Epithelial cell of proximal tubule (primary cell): ENCODE data around the gene RNF26. TPM values are rescaled to one million over a fixed set of nuclear protein-coding genes. Genes with fewer than 3 reads are reported as not detected.
"Not testable (repeated sequence)": the region's sequence is repeated elsewhere in the genome, so short reads cannot be mapped to it uniquely, and the experiment has no call there.

Experiments
- DNase-seq: peaks from one replicate; pipeline ENCODE4 v3.0.0-alpha.2; 2011; ENCODE audit warnings: low read depth
- H3K4me3 ChIP-seq: 2 replicates; pipeline ENCODE4 v1.5.1; 2011; ENCODE audit warnings: low read depth, mild to moderate bottlenecking, low read length
- CTCF ChIP-seq: conservative IDR thresholded peaks from 2 replicates; pipeline ENCODE4 v1.5.1; 2012; ENCODE audit warnings: low read depth, mild to moderate bottlenecking, low read length
- total RNA-seq: library from RNA; depleted of rRNA; stranded (reverse); fragments of >200 nt; gene quantifications from 2 replicates; pipeline ENCODE4 v1.2.3, GENCODE V29; 2015

Gene RNF26
- total RNA-seq, 1 donor from 2014 or later: 18.6 TPM

- peak overlapping the region; percentile 74 for H3K4me3 ChIP-seq
- TF ChIP-seq CTCF: no peak
- no peak for DNase-seq
Observed at GRCh38 chr11:119380160-119380826, 46.0 kb downstream of the RNF26 start.

DNA sequence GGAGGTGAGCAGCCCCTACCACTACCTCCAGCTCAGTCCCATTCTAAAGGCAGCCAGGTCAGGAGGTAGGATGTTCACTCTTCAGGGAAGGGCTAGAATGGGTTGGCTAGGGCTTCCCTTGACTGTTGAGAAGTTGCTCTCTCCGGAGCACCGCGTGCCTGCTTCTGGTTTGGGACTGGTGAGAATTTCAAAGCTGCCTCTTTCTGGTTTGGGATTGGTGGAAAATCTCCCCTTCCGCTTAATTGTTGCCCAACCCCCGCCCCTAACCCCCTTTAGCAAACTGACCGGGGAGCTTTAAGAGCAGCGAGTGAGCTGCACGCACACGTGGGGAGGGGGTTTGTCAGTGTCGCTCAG, 46.5 kb downstream of the RNF26 start:
- DNase-seq: no peak
- no peak for TF ChIP-seq CTCF
- peak overlapping the region; percentile 74 for H3K4me3 ChIP-seq

DNA sequence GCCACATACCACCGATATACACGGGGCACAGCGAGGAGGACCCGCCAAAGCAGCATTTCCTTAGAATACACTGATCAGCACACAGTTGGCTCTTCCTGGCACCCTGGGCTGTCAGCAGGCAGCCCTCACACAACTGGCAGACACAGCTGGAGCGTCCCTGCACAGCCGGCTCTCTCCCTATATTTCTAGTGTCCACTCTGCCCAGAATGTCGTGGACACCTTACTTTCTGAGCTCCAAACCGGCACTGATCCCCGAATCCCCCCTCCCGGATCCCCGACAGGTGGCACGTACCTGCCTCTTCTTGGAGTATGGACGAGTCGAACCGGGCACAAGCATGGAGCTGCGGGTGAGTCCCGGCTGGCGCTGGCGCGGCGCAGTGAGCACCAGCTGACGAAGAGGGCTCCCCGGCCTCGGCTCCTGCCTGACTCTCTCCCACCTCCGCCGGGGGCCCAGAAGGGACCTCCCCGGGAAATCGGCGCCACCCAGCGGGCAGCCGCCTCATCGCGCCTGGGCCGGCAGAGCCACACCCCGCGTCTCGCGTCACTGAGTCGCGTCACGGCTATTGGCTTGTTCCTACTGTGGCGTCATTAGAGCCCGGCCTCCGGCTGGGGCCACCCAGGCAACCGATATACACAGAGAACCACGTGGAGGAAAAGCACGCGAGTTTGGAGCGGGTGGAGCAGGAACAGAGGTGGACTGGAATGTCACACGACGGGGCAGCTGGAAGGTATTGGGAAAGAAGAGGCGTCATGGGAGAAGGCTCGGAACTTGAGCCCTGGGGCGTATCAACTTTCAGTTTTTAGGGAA, 47.1 kb downstream of the RNF26 start, which contains the start of gene USP2:
Gene USP2, minus strand, starts transcription at position 510 of the 808 bp plus-strand sequence. CDS start 8,210 bp downstream, outside the sequence.
- peak within 1 kb of the TSS; percentile 74 for H3K4me3 ChIP-seq
- peak; percentile 75 for TF ChIP-seq CTCF
- DNase-seq: peak; percentile 86

GRCh38 chr11:119382101-119382500, 47.8 kb downstream of the RNF26 start:
- no peak for TF ChIP-seq CTCF
- H3K4me3 ChIP-seq: peak overlapping the region; percentile 74
- no peak for DNase-seq

DNA sequence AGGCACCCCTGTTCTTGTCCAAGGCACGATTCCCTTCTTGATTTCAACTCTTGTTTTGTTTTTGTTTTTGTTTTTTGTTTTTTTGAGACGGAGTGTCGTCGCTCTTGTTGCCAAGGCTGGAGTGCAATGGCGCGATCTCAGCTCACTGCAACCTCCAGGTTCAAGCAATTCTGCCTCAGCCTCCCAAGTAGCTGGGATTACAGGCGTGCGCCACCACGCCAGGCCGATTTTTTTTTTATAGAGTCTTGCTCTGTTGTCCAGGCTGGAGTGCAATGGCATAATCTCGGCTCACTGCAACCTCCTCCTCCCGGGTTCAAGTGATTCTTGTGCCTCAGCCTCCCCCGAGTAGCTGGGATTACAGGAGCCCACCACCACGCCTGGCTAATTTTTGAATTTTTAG, 48.2 kb downstream of the RNF26 start:
- H3K4me3 ChIP-seq, DNase-seq: not testable (repeated sequence)

DNA sequence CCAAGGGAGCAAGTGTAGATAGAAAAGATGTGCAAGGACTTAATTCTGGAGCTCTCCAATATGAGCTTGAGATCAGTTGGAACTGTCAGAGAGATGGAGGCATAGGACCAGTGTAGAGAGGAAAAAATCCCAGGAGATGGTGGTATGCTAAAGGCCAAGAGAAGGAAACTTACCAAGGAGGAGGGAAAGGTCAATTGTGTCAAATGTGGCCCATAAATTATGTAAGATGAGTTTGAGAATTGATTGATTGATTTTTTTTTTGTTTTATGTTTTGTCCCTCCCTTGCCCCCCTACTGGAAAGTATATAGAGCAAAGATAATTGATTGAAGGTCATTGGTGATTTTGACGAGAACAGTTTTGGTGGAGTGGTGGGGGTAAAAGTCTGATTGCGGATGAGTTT, 50.0 kb downstream of the RNF26 start:
- TF ChIP-seq CTCF: no peak
- H3K4me3 ChIP-seq: no peak overlapping the region
- DNase-seq: no peak

Other genes with a start within 250 kb of the RNF26 start
- gene HMBS, start 249.6 kb upstream of the RNF26 start, total RNA-seq: 17.0 and 37.1 TPM in 2 replicates
- 24.8 and 32.3 TPM in 2 replicates for gene DPAGT1, start 232.7 kb upstream of the RNF26 start, total RNA-seq
- gene C2CD2L, start 227.2 kb upstream of the RNF26 start, total RNA-seq: 6.1 and 8.2 TPM in 2 replicates
- 11.9 and 13.7 TPM in 2 replicates for gene HINFP, start 212.9 kb upstream of the RNF26 start, total RNA-seq
- gene ABCG4, start 185.5 kb upstream of the RNF26 start, total RNA-seq: under 0.01 TPM in 1 of 2 replicates, not detected in the other
- gene NLRX1, start 165.8 kb upstream of the RNF26 start, total RNA-seq: 13.2 and 14.7 TPM in 2 replicates
- gene NHERF4, start 149.1 kb upstream of the RNF26 start, total RNA-seq: not detected in 2 replicates
- 11.2 and 17.4 TPM in 2 replicates for gene CBL, start 128.2 kb upstream of the RNF26 start, total RNA-seq
- gene MCAM, start 17.4 kb upstream of the RNF26 start, total RNA-seq: 660 and 1,105 TPM in 2 replicates
- gene C1QTNF5, start 6.4 kb downstream of the RNF26 start, total RNA-seq: 0.87 and 1.8 TPM in 2 replicates
- gene MFRP, start 12.2 kb downstream of the RNF26 start, total RNA-seq: not detected in 2 replicates
- 0.63 and 1.1 TPM in 2 replicates for gene USP2, start 47.2 kb downstream of the RNF26 start, total RNA-seq
- 6.4 and 9.0 TPM in 2 replicates for gene THY1, start 88.6 kb downstream of the RNF26 start, total RNA-seq